HepG2 (cell line): ENCODE measurements around the gene GPSM1. TPM values are rescaled to one million over a fixed set of nuclear protein-coding genes. Genes with fewer than 3 reads are reported as not detected.

Experiments
- AGO1 ChIP-seq: fragments of 200-400 bp; formaldehyde crosslinking; IDR thresholded peaks from 2 replicates; pipeline ENCODE4 v1.6.1; 2017; ENCODE audit warnings: mild to moderate bottlenecking, low read depth, low read length, moderate library complexity; ENCODE audit not compliant: poor library complexity, severe bottlenecking
- DMAP1 ChIP-seq: IDR thresholded peaks from 2 replicates; pipeline ENCODE4 v1.6.1; 2016
- DR1 ChIP-seq: sonication (generic); formaldehyde crosslinking; IDR thresholded peaks from 2 replicates; pipeline ENCODE4 v1.8.0; 2021; ENCODE audit warnings: mild to moderate bottlenecking, missing genetic modification reagents, inconsistent platforms
- GTF3A ChIP-seq: sonication (generic); formaldehyde crosslinking; conservative IDR thresholded peaks from 2 replicates; pipeline ENCODE4 v1.4.0; 2020; ENCODE audit warnings: mild to moderate bottlenecking, missing genetic modification reagents
- GZF1 ChIP-seq: sonication (generic); formaldehyde crosslinking; IDR thresholded peaks from 2 replicates; pipeline ENCODE4 v1.5.1; 2020; ENCODE audit warnings: mild to moderate bottlenecking, missing genetic modification reagents
- HDAC6 ChIP-seq: fragments of 200-600 bp; sonication (generic); IDR thresholded peaks from 2 replicates; pipeline ENCODE4 v1.7.0; 2017; ENCODE audit warnings: mild to moderate bottlenecking, antibody characterized with exemption, low read length, low read depth
- HOXA3 ChIP-seq: sonication (generic); formaldehyde crosslinking; IDR thresholded peaks from 2 replicates; pipeline ENCODE4 v1.5.0; 2020; ENCODE audit warnings: missing genetic modification reagents
- LCORL ChIP-seq, 2 experiments: fragments of 450-650 bp in 1 of 2; sonication (generic) in 1 of 2; formaldehyde crosslinking in 1 of 2; IDR thresholded peaks; 2 replicates each; pipeline versions ENCODE4 v1.5.0 to v1.6.1; 2017 to 2020; ENCODE audit warnings: antibody characterized with exemption in 1 of 2, missing genetic modification reagents in 1 of 2
- MTA1 ChIP-seq: sonication (generic); formaldehyde crosslinking; IDR thresholded peaks from 2 replicates; pipeline ENCODE4 v1.4.0; 2020; ENCODE audit warnings: missing genetic modification reagents, mild to moderate bottlenecking, borderline replicate concordance
- NR2C2 ChIP-seq: sonication (generic); formaldehyde crosslinking; IDR thresholded peaks from 2 replicates; pipeline ENCODE4 v1.4.0; 2020; ENCODE audit warnings: missing genetic modification reagents, mild to moderate bottlenecking, moderate library complexity, borderline replicate concordance
- SIN3B ChIP-seq: fragments of 150-350 bp; IDR thresholded peaks from 2 replicates; pipeline ENCODE4 v1.6.1; 2014; ENCODE audit warnings: low read length
- SNAPC2 ChIP-seq: sonication (generic); formaldehyde crosslinking; IDR thresholded peaks from 2 replicates; pipeline ENCODE4 v1.8.1; 2022; ENCODE audit warnings: mild to moderate bottlenecking, missing genetic modification reagents
- ZFP36L1 ChIP-seq: sonication (generic); formaldehyde crosslinking; IDR thresholded peaks from 2 replicates; pipeline ENCODE4 v1.8.0; 2022; ENCODE audit warnings: mild to moderate bottlenecking, missing genetic modification reagents, moderate library complexity
- ZNF10 ChIP-seq: sonication (generic); formaldehyde crosslinking; IDR thresholded peaks from 2 replicates; pipeline ENCODE4 v1.4.0; 2020; ENCODE audit warnings: mild to moderate bottlenecking, low read depth, missing genetic modification reagents, borderline replicate concordance
- ZNF160 ChIP-seq: sonication (generic); formaldehyde crosslinking; IDR thresholded peaks from 2 replicates; pipeline ENCODE4 v1.8.0; 2022; ENCODE audit warnings: mild to moderate bottlenecking, inconsistent platforms, missing genetic modification reagents
- ZNF20 ChIP-seq: sonication (generic); formaldehyde crosslinking; IDR thresholded peaks from 2 replicates; pipeline ENCODE4 v1.4.0; 2020; ENCODE audit warnings: mild to moderate bottlenecking, moderate library complexity, missing genetic modification reagents
- ZNF883 ChIP-seq: sonication (generic); formaldehyde crosslinking; IDR thresholded peaks from 2 replicates; pipeline ENCODE4 v1.5.1; 2020; ENCODE audit warnings: mild to moderate bottlenecking, missing genetic modification reagents; ENCODE audit errors: not compliant biosample characterization
- polyA plus RNA-seq, 8 experiments: library from polyadenylated mRNA; depleted of rRNA in 3 of 8; stranded (reverse) in 7 of 8; unstranded in 1 of 8; fragments of >200 nt; fragmentation: Illumina TruSeq in 4 of 8; extraction: Trizol in 4 of 8; gene quantifications; 2 replicates each; pipeline versions ENCODE4 v1.2.1 to v1.2.3, GENCODE V29; 2011 to 2016; ENCODE audit warnings: low read depth in 4 of 8, missing spikeins in 1 of 8, mixed read lengths in 1 of 8; ENCODE audit not compliant: insufficient read depth in 1 of 8
- total RNA-seq, 5 experiments: library from RNA; depleted of rRNA; stranded (reverse); fragments of >200 nt; fragmentation: Illumina TruSeq; extraction: Trizol; gene quantifications; 2 replicates each; pipeline ENCODE4 v1.2.3, GENCODE V29; 2016; ENCODE audit warnings: low read depth in 1 of 5
- TF ChIP-seq, protein P1 (sequence below): sonication (generic); formaldehyde crosslinking; IDR thresholded peaks from 2 replicates; pipeline ENCODE4 v1.8.0; 2022; ENCODE audit warnings: missing genetic modification reagents, mild to moderate bottlenecking, moderate library complexity, borderline replicate concordance
- TF ChIP-seq, protein P2 (sequence below): IDR thresholded peaks from 2 replicates; pipeline ENCODE4 v1.6.1; 2012; ENCODE audit warnings: low read depth, low read length, improper control_type of control experiment
- TF ChIP-seq, protein P3 (sequence below): IDR thresholded peaks from 2 replicates; pipeline ENCODE4 v1.6.1; 2012; ENCODE audit warnings: inconsistent platforms
- TF ChIP-seq, protein P4 (sequence below): sonication (generic); formaldehyde crosslinking; conservative IDR thresholded peaks from 2 replicates; pipeline ENCODE4 v1.4.0; 2020; ENCODE audit warnings: missing genetic modification reagents
- TF ChIP-seq, protein P5 (sequence below): sonication (generic); formaldehyde crosslinking; IDR thresholded peaks from 2 replicates; pipeline ENCODE4 v1.5.0; 2020; ENCODE audit warnings: missing genetic modification reagents, mild to moderate bottlenecking, borderline replicate concordance

The GPSM1 gene
- total and polyA plus RNA-seq, 2 of the 13 experiments (the other 11 are each of a cell fraction or from before 2014, with no cell fraction given): 1.0 to 2.4 TPM

DNA sequence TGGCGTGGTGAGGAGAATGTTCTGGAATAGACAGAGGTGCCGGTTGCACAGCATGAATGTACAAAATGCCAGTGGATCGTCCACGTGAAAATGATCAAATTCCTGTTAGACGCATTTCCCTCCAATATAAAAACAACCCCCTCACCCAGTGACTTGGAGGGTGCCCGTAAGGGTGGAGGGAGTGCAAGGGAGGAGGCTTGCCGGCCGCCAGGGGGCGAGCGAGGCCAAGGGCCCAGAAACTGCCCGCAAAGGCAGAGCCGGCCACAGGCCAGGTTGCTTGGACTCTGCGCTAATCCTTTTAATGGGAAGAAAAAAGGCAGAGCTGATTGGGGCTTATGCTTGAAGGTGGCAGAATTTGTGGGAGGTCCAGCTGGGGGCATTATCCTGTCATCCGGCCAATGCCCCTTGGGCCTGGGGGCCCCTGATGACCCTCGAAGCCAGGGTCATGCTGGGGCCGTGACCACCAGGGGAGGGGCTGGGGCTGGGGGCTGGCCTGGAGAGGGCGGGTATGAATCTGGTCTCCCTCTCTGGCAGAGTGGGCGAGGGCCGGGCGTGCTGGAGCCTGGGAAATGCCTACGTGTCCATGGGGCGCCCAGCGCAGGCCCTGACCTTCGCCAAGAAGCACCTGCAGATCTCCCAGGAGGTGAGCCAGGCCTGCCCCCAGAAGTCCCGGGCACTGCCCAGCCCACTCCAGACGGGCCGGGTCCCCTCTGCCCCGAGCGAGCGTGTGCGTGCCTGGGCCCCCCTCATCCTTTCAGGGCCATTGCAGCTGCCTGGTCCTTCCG lies 12.0 kb downstream of the GPSM1 start (continued):
- TF ChIP-seq, protein P1, sequence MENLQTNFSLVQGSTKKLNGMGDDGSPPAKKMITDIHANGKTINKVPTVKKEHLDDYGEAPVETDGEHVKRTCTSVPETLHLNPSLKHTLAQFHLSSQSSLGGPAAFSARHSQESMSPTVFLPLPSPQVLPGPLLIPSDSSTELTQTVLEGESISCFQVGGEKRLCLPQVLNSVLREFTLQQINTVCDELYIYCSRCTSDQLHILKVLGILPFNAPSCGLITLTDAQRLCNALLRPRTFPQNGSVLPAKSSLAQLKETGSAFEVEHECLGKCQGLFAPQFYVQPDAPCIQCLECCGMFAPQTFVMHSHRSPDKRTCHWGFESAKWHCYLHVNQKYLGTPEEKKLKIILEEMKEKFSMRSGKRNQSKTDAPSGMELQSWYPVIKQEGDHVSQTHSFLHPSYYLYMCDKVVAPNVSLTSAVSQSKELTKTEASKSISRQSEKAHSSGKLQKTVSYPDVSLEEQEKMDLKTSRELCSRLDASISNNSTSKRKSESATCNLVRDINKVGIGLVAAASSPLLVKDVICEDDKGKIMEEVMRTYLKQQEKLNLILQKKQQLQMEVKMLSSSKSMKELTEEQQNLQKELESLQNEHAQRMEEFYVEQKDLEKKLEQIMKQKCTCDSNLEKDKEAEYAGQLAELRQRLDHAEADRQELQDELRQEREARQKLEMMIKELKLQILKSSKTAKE: no peak
- peak; percentile 31; the same call in 1 of the 2 replicates for TF ChIP-seq NR2C2 (CRISPR knock-in tag)
- no peak for TF ChIP-seq ZNF160 (CRISPR knock-in tag)
- TF ChIP-seq DR1 (CRISPR knock-in tag): no peak
- TF ChIP-seq ZNF883 (CRISPR knock-in tag): peak; percentile 35
- TF ChIP-seq ZNF10 (CRISPR knock-in tag): no peak
- TF ChIP-seq ZFP36L1 (CRISPR knock-in tag): no peak
- TF ChIP-seq HDAC6: no peak
- no peak for TF ChIP-seq SNAPC2
- TF ChIP-seq, protein P2, sequence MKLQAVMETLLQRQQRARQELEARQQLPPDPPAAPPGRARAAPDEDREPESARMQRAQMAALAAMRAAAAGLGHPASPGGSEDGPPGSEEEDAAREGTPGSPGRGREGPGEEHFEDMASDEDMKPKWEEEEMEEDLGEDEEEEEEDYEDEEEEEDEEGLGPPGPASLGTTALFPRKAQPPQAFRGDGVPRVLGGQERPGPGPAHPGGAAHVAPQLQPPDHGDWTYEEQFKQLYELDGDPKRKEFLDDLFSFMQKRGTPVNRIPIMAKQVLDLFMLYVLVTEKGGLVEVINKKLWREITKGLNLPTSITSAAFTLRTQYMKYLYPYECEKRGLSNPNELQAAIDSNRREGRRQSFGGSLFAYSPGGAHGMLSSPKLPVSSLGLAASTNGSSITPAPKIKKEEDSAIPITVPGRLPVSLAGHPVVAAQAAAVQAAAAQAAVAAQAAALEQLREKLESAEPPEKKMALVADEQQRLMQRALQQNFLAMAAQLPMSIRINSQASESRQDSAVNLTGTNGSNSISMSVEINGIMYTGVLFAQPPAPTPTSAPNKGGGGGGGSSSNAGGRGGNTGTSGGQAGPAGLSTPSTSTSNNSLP: no peak
- TF ChIP-seq, protein P3, sequence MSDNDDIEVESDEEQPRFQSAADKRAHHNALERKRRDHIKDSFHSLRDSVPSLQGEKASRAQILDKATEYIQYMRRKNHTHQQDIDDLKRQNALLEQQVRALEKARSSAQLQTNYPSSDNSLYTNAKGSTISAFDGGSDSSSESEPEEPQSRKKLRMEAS: peak; percentile 35; the same call in 1 of the 2 replicates
- TF ChIP-seq AGO1: peak; percentile 50
- no peak; the same call in 1 of the 2 replicates for TF ChIP-seq DMAP1 (CRISPR knock-in tag)
- peak; percentile 16; the same call in 1 of the 2 replicates for TF ChIP-seq HOXA3 (CRISPR knock-in tag)
- TF ChIP-seq SIN3B: no peak
- TF ChIP-seq, protein P4, sequence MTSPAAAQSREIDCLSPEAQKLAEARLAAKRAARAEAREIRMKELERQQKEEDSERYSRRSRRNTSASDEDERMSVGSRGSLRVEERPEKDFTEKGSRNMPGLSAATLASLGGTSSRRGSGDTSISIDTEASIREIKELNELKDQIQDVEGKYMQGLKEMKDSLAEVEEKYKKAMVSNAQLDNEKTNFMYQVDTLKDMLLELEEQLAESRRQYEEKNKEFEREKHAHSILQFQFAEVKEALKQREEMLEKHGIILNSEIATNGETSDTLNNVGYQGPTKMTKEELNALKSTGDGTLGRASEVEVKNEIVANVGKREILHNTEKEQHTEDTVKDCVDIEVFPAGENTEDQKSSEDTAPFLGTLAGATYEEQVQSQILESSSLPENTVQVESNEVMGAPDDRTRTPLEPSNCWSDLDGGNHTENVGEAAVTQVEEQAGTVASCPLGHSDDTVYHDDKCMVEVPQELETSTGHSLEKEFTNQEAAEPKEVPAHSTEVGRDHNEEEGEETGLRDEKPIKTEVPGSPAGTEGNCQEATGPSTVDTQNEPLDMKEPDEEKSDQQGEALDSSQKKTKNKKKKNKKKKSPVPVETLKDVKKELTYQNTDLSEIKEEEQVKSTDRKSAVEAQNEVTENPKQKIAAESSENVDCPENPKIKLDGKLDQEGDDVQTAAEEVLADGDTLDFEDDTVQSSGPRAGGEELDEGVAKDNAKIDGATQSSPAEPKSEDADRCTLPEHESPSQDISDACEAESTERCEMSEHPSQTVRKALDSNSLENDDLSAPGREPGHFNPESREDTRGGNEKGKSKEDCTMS (CRISPR knock-in tag): no peak
- no peak for TF ChIP-seq GZF1 (CRISPR knock-in tag)
- TF ChIP-seq, protein P5, sequence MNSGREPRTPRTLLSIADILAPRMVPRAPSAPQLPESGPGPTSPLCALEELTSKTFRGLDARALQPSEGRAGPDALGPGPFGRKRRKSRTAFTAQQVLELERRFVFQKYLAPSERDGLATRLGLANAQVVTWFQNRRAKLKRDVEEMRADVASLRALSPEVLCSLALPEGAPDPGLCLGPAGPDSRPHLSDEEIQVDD: no peak
- no peak for TF ChIP-seq LCORL (IDR thresholded peaks at IDR 0.05)
- peak; percentile 65; the same call in 1 of the 2 replicates for TF ChIP-seq LCORL (CRISPR knock-in tag; IDR thresholded peaks at IDR 0.05)
- no peak for TF ChIP-seq GTF3A
- no peak for TF ChIP-seq MTA1 (CRISPR knock-in tag)
- TF ChIP-seq ZNF20: no peak
